Skin epidermis (tissue), 12 donors: Measurements from ENCODE around the gene RGS3.

ENCODE experiments used
- H3K27ac ChIP-seq, 21 experiments: fragments of 200-600 bp; sonication (generic) in 11 of 21; one replicate each; pipeline ENCODE4 v1.5.0; 2020; ENCODE audit warnings: mild to moderate bottlenecking in 3 of 21, inconsistent platforms in 2 of 21, moderate library complexity in 2 of 21
- H3K4me3 ChIP-seq, 7 experiments: fragments of 200-600 bp; sonication (generic) in 2 of 7; one replicate each; pipeline ENCODE4 v1.5.0; 2020; ENCODE audit warnings: inconsistent platforms in 2 of 7, mild to moderate bottlenecking in 2 of 7, moderate library complexity in 1 of 7

Gene RGS3

GRCh38 chr9:113462781-113463286 lies 693 bp upstream of the RGS3 start:
- Histone ChIP-seq H3K4me3 (no peak overlapping the region), H3K27ac (no peak overlapping the region)

DNA sequence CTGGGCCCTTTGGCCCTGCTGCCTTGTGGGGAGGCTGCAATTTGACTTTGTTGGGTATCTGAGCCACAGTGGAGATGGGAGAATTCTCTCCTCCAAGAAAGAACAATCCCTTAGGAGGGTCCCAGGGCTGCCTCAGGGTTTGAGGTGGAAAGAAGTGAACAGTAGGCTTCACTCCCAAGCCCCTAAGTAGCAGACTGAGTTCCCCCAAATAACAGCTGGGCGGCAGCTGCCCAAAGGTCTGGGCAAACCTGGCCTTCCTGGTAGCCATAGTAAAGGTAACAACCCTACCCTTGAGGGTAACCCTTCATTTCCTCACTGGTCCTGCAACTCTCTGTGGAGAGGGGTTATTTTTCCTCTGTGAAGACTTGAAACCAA lies 746 bp downstream of the RGS3 start:
- H3K4me3 ChIP-seq: peak overlapping the region in 1 of 7 experiments; percentile 31
- no peak overlapping the region for H3K27ac ChIP-seq

GRCh38 chr9:113465599-113466140 lies 2.1 kb downstream of the RGS3 start:
- H3K4me3 ChIP-seq: no peak overlapping the region
- no peak overlapping the region for H3K27ac ChIP-seq

- no peak overlapping the region for H3K4me3 ChIP-seq
Measured at GRCh38 chr9:113467183-113467582, 3.7 kb downstream of the RGS3 start.

DNA sequence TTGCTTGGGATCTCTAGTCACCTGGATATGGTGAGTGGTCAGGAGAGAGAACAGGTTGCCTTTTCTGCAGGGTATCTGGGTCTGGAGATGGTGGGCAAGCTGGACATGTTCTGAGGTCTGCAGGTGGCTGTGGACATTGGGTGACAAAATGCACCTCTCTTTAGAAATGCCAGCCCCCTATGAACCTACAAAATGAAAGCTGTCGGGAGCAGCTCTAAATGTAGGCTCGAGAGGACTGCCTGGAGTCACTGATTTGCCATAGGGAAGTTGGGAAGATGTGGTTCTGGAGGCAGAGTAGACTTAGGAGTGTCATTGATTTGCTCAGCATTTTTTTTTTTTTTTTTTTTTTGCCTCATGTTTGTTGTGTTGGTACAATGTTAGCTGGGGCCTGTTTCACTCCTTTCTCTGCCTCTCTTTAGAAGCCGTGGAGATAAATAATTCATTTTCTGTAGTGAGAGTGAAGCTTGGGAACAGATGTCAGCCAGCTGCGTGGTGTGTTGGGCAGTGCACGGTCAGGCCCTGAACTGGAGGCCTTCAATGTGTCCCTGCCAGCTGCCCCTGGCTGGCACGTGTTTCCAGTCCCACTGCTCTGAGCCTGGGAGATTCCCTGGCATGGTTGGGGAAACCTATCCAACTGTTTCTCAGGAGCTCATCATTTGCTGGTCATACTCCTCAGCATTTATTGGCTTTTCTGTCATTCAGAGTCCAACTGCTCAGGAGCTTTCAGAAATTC lies 5.4 kb downstream of the RGS3 start:
- peak overlapping the region in 1 of 21 experiments; percentile 2 for H3K27ac ChIP-seq

More at GRCh38 chr9:113467183-113467582, 3.7 kb downstream of the RGS3 start:
- no peak overlapping the region for H3K27ac ChIP-seq

GRCh38 chr9:113471143-113471542 lies 7.6 kb downstream of the RGS3 start:
- H3K4me3 ChIP-seq: no peak overlapping the region
- H3K27ac ChIP-seq: no peak overlapping the region

More for the DNA sequence above, 5.4 kb downstream of the RGS3 start:
- no peak overlapping the region for H3K4me3 ChIP-seq

DNA sequence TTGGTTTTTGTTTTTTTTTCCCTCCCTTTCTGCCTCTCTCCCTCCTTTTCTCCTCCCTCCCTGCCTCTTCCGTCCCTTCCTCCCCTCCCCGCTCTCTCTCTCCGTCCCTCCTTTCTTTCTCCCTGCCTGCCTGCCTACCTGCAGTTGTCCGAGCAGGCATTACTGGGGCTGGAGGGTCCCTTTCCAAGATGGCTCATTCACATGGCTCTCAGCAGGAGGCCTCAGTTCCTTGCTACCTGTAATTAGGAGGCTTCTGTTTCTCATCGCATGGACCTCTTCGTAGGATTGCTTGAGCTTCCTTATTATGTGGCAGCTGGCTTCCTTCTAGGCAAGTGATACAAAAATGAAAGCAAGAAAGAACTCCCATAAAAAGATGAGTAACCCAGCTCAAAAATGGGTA lies 8.0 kb downstream of the RGS3 start:
- no peak overlapping the region for H3K27ac ChIP-seq
- H3K4me3 ChIP-seq: no peak overlapping the region

DNA sequence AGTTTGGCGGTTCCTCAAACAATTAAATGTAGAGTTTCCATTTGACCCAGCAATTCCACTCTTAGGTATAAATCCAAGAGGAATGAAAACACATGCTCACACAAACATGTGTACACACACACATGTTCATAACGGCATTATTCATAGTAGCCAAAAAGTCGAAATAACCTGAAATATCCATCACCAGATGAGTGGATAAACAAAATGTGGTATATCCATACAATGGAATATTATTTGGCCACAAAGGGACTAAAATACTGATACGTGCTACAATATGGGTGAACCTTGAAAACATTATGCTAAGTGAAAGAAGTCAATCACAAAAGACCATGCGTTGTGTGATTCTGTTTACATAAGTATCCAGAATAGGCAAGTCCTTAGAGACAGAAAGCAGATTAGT lies 8.7 kb downstream of the RGS3 start:
- no peak overlapping the region for H3K27ac ChIP-seq
- no peak overlapping the region for H3K4me3 ChIP-seq

- Histone ChIP-seq H3K4me3 (no peak overlapping the region), H3K27ac (no peak overlapping the region)
Measured at GRCh38 chr9:113474360-113475028, 11.0 kb downstream of the RGS3 start.

DNA sequence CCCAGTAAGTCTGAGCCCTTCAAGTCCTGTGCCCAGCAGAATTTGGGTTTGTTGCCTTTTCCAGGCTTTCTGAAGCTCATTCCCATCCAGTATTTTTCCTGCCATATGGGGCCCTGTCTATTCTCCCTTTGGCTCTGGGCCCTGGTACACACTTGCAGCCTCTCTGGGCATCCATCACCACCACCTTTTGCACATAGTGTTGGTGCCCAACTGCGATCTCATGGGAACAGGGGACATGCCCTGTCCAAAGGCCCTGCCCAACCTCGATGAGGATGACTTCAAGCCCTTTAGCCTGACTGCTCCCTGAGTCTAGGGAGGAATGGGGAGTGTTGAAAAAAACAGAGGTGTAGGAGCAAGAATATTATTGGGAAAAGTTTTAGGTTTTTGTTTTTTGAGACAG lies 11.5 kb downstream of the RGS3 start:
- Histone ChIP-seq H3K27ac (no peak overlapping the region), H3K4me3 (no peak overlapping the region)

DNA sequence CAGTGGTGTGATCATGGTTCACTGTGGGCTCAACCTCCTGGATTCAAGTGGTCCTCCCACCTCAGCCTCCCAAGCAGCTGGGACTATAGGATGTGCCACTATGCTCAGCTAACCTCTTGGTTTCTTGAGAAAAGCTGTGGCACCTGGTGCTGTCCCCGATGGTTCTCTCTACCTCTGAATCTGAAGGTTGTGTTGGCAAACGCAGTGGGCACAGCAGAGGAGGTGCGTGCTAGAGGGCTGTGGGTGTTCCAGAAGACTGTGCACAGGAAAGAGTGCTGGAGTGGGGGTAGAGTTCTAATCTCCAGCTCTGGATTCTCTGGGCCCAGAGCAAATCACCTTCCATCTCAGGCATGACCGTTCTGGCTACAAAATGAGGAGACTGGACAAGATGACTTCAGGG lies 12.5 kb downstream of the RGS3 start:
- H3K27ac ChIP-seq: no peak overlapping the region
- H3K4me3 ChIP-seq: no peak overlapping the region

DNA sequence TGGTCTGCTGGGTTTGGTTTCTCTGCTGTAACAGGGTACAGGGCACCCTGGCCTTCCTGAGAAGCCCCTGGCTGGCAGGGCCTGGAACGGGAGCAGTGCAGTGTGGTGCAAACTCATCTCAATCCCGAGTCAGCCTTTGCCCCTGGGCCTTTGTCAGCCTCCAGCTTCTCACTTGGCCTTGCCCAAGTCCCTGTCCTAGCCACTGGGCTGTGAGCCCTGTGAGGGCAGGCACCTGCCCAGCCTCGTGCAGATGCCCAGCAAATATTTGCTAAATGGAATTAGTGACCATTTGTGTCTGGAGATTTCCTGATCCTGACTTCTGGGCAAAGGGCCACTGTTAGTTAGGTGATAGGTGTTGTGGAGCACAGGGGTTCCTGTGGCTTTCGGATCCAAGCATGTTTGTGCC lies 13.0 kb downstream of the RGS3 start:
- H3K27ac ChIP-seq: no peak overlapping the region
- H3K4me3 ChIP-seq: no peak overlapping the region

GRCh38 chr9:113477058-113477457 lies 13.5 kb downstream of the RGS3 start:
- H3K4me3 ChIP-seq: no peak overlapping the region
- no peak overlapping the region for H3K27ac ChIP-seq

GRCh38 chr9:113477661-113478060 lies 14.1 kb downstream of the RGS3 start:
- Histone ChIP-seq H3K4me3 (no peak overlapping the region), H3K27ac (no peak overlapping the region)

- no peak overlapping the region for H3K27ac ChIP-seq
- no peak overlapping the region for H3K4me3 ChIP-seq
Measured at GRCh38 chr9:113479174-113479621, 15.7 kb downstream of the RGS3 start.

- Histone ChIP-seq H3K4me3 (no peak overlapping the region), H3K27ac (no peak overlapping the region)
Measured at GRCh38 chr9:113480612-113481011, 17.1 kb downstream of the RGS3 start.

DNA sequence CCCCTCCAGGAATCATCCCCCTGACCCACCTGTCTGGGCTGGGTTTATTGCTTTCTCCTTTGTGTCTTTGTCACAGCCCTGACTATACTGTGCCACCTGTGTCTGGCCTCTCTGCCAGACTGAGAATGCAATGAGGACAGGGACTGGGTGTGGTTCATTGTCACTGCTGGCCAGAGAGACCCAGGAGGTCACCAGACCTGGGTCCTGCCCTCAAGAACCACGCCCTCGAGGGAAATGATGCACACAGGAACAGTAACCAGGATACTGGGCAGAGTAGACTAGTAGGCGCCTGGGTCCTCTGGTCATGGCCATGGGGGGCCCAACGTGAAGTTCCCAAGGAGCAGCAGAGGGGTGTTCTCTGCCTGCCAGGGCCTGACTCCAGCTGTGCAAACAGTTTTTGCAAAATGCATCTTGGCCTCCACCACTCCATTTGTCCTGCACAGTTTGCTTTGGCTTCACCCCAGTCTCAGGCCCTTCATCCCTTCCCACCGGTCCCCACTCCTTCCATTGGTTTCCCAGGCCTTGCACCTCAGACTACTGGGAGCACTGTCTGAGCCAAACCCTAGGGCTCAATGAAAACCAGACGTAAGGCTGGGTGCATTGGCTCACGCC lies 17.8 kb downstream of the RGS3 start:
- H3K4me3 ChIP-seq: no peak overlapping the region
- H3K27ac ChIP-seq: no peak overlapping the region

DNA sequence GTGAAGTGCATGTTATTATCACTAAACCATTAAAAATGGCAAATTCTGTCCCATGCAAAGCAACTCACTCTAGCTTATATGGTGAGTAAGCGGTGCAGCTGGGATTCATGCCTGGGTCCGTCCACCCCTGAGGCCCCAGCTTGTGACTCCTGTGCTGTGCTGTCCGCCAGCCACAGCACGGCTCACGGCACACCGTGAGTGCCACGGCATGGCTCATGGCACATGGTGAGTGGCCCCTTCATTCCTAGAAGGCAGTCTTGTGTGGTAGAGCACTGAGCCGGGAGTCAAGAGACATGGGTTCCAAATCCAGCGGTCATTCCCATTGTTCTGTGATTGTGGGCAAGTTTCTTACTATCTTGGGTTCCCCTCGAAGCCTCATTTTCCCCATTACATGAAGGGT lies 18.8 kb downstream of the RGS3 start:
- Histone ChIP-seq H3K27ac (no peak overlapping the region), H3K4me3 (no peak overlapping the region)

GRCh38 chr9:113482991-113483675 lies 19.6 kb downstream of the RGS3 start:
- Histone ChIP-seq H3K4me3 (no peak overlapping the region), H3K27ac (peak overlapping the region in 1 of 21 experiments; percentile 29)

GRCh38 chr9:113483676-113484257 lies 20.2 kb downstream of the RGS3 start:
- peak overlapping the region in 1 of 21 experiments; percentile 29 for H3K27ac ChIP-seq
- H3K4me3 ChIP-seq: no peak overlapping the region
